ENCODE measurements around the gene HDAC9. TPM values are rescaled to one million over a fixed set of nuclear protein-coding genes. Genes with fewer than 3 reads are reported as not detected.

HDAC9 gene
- total RNA-seq, 2 experiments from 2014 or later: 1.5 to 3.0 TPM

DNA sequence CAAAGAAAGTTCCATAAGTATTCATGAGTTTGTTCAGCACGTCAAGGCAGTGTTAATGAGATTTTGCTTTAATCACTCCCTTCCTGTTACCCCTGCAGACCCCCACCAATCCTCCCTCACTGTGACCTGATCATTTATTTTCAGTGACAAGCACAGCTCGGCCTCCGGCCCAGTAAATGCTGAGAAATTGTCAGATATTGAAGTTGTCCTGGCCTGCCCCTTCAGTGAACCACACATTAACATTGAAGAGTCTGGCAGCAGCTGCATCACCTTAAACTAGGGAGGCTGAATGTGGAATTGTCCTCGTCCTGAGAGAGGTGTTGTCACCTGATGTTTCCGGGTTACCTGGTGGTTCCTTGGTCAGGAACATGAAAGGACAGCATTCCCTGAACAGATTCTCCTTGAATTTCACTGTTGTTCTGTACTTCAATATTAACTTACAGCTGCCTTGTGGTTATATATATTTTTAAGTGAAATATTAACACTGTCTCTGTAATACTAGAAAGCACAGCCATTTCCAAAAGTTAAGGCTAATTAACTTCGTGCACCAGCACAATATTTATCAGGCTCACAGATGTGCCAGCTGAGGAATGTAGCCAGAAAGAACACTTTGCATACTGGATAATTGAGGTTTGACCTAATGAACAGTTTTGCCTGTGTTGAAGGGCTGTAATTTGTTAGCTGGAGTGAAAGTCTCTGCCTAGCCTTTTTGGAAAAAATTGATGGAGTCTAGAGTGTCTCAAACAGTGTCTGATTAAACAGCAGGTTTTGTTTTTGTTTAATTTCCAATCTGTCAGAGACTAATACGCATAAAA lies 265.3 kb downstream of the HDAC9 start:
- Mint-ChIP-seq H3K36me3 (ENCODE audit: low read depth) (no peaks in the 10 kb centered on the region), H3K9me3 (no peaks in the 10 kb centered on the region), H3K27ac (no peak overlapping the region), H3K4me3 (no peak overlapping the region), H3K27me3 (no peaks in the 10 kb centered on the region), H3K4me1 (ENCODE audit: low read depth) (no peaks in the 10 kb centered on the region)
- DNase-seq (no peak), ATAC-seq (no peak)
- intact Hi-C loops (cut with micrococcal nuclease): no loop called here
- POLR2A ChIA-PET: no interaction called here
- CTCF ChIA-PET: no interaction called here
- TF ChIP-seq, protein P1, sequence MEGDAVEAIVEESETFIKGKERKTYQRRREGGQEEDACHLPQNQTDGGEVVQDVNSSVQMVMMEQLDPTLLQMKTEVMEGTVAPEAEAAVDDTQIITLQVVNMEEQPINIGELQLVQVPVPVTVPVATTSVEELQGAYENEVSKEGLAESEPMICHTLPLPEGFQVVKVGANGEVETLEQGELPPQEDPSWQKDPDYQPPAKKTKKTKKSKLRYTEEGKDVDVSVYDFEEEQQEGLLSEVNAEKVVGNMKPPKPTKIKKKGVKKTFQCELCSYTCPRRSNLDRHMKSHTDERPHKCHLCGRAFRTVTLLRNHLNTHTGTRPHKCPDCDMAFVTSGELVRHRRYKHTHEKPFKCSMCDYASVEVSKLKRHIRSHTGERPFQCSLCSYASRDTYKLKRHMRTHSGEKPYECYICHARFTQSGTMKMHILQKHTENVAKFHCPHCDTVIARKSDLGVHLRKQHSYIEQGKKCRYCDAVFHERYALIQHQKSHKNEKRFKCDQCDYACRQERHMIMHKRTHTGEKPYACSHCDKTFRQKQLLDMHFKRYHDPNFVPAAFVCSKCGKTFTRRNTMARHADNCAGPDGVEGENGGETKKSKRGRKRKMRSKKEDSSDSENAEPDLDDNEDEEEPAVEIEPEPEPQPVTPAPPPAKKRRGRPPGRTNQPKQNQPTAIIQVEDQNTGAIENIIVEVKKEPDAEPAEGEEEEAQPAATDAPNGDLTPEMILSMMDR (IDR thresholded peaks at IDR 0.05): no peak

DNA sequence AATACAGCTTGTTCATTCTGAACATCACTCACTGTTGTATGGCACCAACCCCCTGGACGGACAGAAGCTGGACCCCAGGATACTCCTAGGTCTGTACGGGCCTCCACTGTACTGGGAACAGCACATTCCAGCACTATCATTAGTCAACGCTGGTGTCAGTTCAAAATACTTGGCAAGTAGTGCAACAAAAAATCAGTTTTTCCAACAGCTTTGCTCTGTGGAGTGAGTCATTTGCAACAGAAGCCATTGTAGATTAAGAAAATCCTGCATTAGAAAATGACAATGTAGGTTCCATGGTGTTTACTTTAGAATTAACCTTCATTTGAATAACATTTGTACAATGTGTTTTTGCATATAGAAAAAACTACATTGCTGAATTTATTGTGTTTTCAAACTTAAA lies 266.6 kb downstream of the HDAC9 start:
- Mint-ChIP-seq H3K9me3 (no peaks in the 10 kb centered on the region), H3K4me1 (ENCODE audit: low read depth) (no peaks in the 10 kb centered on the region), H3K4me3 (no peak overlapping the region), H3K27ac (no peak overlapping the region), H3K27me3 (no peaks in the 10 kb centered on the region), H3K36me3 (ENCODE audit: low read depth) (no peaks in the 10 kb centered on the region)
- CTCF ChIA-PET: no interaction called here
- POLR2A ChIA-PET: no interaction called here
- TF ChIP-seq, protein P1 (IDR thresholded peaks at IDR 0.05): no peak
- intact Hi-C loops (cut with micrococcal nuclease): no loop called here
- no peak for DNase-seq
- no peak for ATAC-seq

DNA sequence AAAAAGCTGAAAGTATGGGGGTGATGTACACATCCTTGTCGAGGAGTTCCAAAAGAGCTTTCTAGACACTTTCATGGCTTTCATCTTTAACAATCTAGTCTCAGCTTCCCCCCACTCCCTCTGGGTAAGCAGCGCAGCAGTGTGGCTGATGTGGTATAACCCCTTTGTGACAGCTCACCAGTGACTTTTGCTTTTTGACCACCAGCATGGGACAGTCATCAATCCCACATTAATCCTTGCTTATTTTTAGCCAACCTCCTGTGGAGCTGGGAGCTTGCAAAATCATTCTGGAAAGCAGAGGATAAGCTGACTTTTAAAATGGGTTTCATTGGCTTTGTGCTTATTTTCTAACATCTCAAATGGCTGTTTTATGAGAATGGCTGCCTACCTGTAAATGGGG lies 272.7 kb downstream of the HDAC9 start:
- no peaks in the 10 kb centered on the region for H3K4me1 Mint-ChIP-seq (ENCODE audit: low read depth)
- ATAC-seq (no peak), DNase-seq (no peak)
- no peaks in the 10 kb centered on the region for H3K27me3 Mint-ChIP-seq
- H3K36me3 Mint-ChIP-seq (ENCODE audit: low read depth): no peaks in the 10 kb centered on the region
- H3K4me3 Mint-ChIP-seq: no peak overlapping the region
- intact Hi-C loops (cut with micrococcal nuclease): no loop called here
- H3K9me3 Mint-ChIP-seq: no peaks in the 10 kb centered on the region
- ChIA-PET POLR2A (no interaction called here), CTCF (no interaction called here)
- TF ChIP-seq, protein P1 (IDR thresholded peaks at IDR 0.05): no peak
- H3K27ac Mint-ChIP-seq: no peak overlapping the region

DNA sequence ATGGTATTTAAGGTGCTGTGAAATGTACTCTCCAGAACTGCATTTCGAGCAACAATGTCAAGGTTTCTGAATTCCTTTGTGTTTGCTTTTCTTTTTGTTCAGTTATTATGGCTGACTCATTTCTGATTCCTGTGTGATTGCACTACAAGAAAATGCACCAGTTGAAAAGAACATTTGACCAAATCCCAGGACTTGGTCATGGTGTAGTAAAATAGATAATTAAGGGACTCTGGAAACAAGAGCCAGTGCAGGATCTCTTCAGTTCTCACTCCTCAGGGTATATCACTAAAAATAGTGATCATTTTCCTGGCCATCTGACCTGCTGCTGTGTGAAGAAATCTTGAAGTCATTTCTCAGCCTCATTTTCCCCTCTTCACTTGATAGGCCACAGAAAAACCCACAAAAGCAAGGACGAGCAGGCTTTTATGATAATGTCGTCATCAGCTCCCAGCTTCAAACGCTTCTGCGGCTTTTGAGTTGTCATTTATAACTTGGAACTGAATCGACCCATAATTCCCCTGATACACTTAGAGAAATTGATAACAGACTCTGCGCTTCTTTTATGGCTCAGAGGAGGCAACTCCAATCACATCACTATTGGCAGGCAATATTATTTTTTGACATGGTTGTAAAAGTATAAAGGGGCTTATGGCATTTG lies 274.7 kb downstream of the HDAC9 start:
- TF ChIP-seq, protein P1 (IDR thresholded peaks at IDR 0.05): no peak
- ATAC-seq (no peak), DNase-seq (no peak)
- Mint-ChIP-seq H3K4me3 (no peak overlapping the region), H3K27me3 (no peaks in the 10 kb centered on the region), H3K36me3 (ENCODE audit: low read depth) (no peaks in the 10 kb centered on the region), H3K4me1 (ENCODE audit: low read depth) (no peaks in the 10 kb centered on the region), H3K27ac (no peak overlapping the region), H3K9me3 (no peaks in the 10 kb centered on the region)
- CTCF ChIA-PET: no interaction called here
- POLR2A ChIA-PET: no interaction called here
- intact Hi-C loops (cut with micrococcal nuclease): no loop called here

DNA sequence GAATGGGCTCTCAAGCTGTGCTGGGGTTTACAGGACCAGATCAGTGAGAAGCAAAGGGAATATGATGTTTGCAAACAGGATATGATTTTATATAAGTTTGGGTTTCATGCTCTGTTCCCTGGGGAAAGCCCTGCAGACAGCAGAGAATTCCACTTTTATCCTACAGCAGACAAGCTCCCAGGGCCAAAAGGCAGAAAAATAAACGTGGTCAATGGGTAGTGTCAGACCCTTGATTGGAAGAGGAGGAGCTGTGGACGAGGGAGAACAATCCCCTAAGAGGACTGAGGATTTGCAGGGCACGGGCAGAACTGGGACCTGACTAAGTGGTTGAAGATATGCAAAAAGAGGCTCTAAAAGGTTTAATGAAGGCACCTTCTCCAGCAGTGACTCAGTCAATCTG lies 275.3 kb downstream of the HDAC9 start:
- ChIA-PET CTCF (interaction anchor here (0.7 kb wide), 1 partner anchor 349 kb away, joined by 3 read pairs; no protein-coding TSS in a partner anchor), POLR2A (no interaction called here)
- no peaks in the 10 kb centered on the region for H3K27me3 Mint-ChIP-seq
- no peak for DNase-seq
- no peaks in the 10 kb centered on the region for H3K9me3 Mint-ChIP-seq
- H3K4me1 Mint-ChIP-seq (ENCODE audit: low read depth): no peaks in the 10 kb centered on the region
- ATAC-seq: no peak
- TF ChIP-seq, protein P1 (IDR thresholded peaks at IDR 0.05): no peak
- intact Hi-C loops (cut with micrococcal nuclease): no loop called here
- H3K36me3 Mint-ChIP-seq (ENCODE audit: low read depth): no peaks in the 10 kb centered on the region
- no peak overlapping the region for H3K4me3 Mint-ChIP-seq
- H3K27ac Mint-ChIP-seq: no peak overlapping the region

Data from activated CD8-positive, alpha-beta T cell treated with anti-CD3 and anti-CD28 coated beads for 36 hours (primary cell).